DND-41 (cell line): Measurements from ENCODE around the gene PPP6R2.

Experiments used
- EZH2 ChIP-seq: IDR thresholded peaks from 3 replicates; pipeline ENCODE4 v1.6.1; 2012; ENCODE audit warnings: borderline replicate concordance, low read depth, mild to moderate bottlenecking, moderate library complexity, low read length, inconsistent platforms; ENCODE audit not compliant: severe bottlenecking
- TF ChIP-seq, protein P1 (sequence below): IDR thresholded peaks from 2 replicates; pipeline ENCODE4 v1.5.1; 2012; ENCODE audit warnings: borderline replicate concordance, low read length, moderate library complexity, mild to moderate bottlenecking; ENCODE audit not compliant: poor library complexity, severe bottlenecking; ENCODE audit errors: extremely low read depth

DNA sequence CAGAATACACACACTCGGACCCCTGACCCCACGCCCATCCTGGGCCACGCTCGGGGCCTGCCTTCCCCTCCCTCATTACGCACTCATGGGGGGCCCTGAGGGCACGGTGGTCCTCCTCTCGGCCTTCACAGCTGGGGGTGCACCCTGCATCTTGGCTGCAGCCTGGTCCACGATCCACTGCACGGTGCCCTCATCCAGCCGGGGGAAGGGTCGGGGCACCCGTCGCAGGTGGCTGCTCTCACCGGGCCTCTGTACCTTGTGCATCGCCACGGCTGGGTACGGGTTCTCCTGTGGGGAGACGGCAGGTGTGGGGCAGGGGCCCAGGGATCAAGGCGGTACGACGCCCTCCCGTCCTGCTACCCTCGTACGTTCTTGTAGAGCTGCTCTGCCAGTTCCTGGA, 121.3 kb downstream of the PPP6R2 start:
- TF ChIP-seq, protein P1, sequence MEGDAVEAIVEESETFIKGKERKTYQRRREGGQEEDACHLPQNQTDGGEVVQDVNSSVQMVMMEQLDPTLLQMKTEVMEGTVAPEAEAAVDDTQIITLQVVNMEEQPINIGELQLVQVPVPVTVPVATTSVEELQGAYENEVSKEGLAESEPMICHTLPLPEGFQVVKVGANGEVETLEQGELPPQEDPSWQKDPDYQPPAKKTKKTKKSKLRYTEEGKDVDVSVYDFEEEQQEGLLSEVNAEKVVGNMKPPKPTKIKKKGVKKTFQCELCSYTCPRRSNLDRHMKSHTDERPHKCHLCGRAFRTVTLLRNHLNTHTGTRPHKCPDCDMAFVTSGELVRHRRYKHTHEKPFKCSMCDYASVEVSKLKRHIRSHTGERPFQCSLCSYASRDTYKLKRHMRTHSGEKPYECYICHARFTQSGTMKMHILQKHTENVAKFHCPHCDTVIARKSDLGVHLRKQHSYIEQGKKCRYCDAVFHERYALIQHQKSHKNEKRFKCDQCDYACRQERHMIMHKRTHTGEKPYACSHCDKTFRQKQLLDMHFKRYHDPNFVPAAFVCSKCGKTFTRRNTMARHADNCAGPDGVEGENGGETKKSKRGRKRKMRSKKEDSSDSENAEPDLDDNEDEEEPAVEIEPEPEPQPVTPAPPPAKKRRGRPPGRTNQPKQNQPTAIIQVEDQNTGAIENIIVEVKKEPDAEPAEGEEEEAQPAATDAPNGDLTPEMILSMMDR, result no peak
- TF ChIP-seq EZH2, result no peak
